Iris pigment epithelial cell (primary cell): ENCODE results near the gene CHST14.

Source experiments
- DNase-seq: peaks from one replicate; pipeline ENCODE4 v3.0.0-alpha.2; 2011; ENCODE audit warnings: low read depth

The CHST14 gene

GRCh38 chr15:40463886-40464545 is 6.8 kb upstream of the CHST14 start:
- DNase-seq, result no peak

- no peak for DNase-seq
Observed at GRCh38 chr15:40464595-40465185, 6.1 kb upstream of the CHST14 start.

GRCh38 chr15:40465939-40466338 is 4.8 kb upstream of the CHST14 start:
- no peak for DNase-seq

- DNase-seq, result no peak
Observed at GRCh38 chr15:40466426-40467260, 4.1 kb upstream of the CHST14 start.

- DNase-seq, result no peak
Observed at GRCh38 chr15:40467261-40467615, 3.5 kb upstream of the CHST14 start.

GRCh38 chr15:40468898-40469331 is 1.9 kb upstream of the CHST14 start:
- no peak for DNase-seq

GRCh38 chr15:40469776-40470390 is 901 bp upstream of the CHST14 start:
- peak; percentile 7 for DNase-seq

- DNase-seq, result peak; percentile 31
Observed at GRCh38 chr15:40471105-40471807, 472 bp downstream of the CHST14 start.

GRCh38 chr15:40471808-40472150 is 995 bp downstream of the CHST14 start:
- no peak for DNase-seq

- DNase-seq, result no peak
Observed at GRCh38 chr15:40472171-40472727, 1.5 kb downstream of the CHST14 start.

- DNase-seq, result no peak
Observed at GRCh38 chr15:40474581-40474980, 3.8 kb downstream of the CHST14 start.

GRCh38 chr15:40477642-40478327 is 7.0 kb downstream of the CHST14 start:
- DNase-seq, result no peak

- DNase-seq, result no peak
Observed at GRCh38 chr15:40479024-40479423, 8.2 kb downstream of the CHST14 start.

- peak; percentile 8 for DNase-seq
Observed at GRCh38 chr15:40481341-40482074, 10.7 kb downstream of the CHST14 start.

GRCh38 chr15:40483919-40484318 is 13.1 kb downstream of the CHST14 start:
- no peak for DNase-seq

- no peak for DNase-seq
Observed at GRCh38 chr15:40486066-40486770, 15.4 kb downstream of the CHST14 start.

- DNase-seq, result no peak
Observed at GRCh38 chr15:40487816-40488682, 17.3 kb downstream of the CHST14 start.

GRCh38 chr15:40489274-40490175 is 18.7 kb downstream of the CHST14 start:
- DNase-seq, result no peak
